Uterus (tissue), 4 donors: ENCODE data around the gene SERPINA10. TPM values are rescaled to one million over a fixed set of nuclear protein-coding genes. Genes with fewer than 3 reads are reported as not detected.

Source experiments
- DNase-seq, 2 donors: peaks; one replicate each; pipeline ENCODE4 v3.0.0-alpha.2; 2019 to 2020
- H3K27ac ChIP-seq, 2 donors: fragments of 200-600 bp; sonication (generic); 1 replicate in 1 of 2; 2 replicates in 1 of 2; pipeline ENCODE4 v1.5.1; 2016 to 2018
- H3K27me3 ChIP-seq, 2 donors: fragments of 200-600 bp; sonication (generic); one replicate each; pipeline ENCODE4 v1.5.1; 2018 to 2019; ENCODE audit warnings: control low read depth in 1 of 2
- H3K36me3 ChIP-seq, 2 donors: fragments of 200-600 bp; sonication (generic); one replicate each; pipeline ENCODE4 v1.5.1; 2019; ENCODE audit warnings: control low read depth in 1 of 2
- H3K4me1 ChIP-seq, 2 donors: fragments of 200-600 bp; sonication (generic); one replicate each; pipeline ENCODE4 v1.5.1; 2018 to 2019; ENCODE audit warnings: control low read depth in 1 of 2
- H3K4me3 ChIP-seq, 2 donors: fragments of 200-600 bp; sonication (generic); 1 replicate in 1 of 2; 2 replicates in 1 of 2; pipeline ENCODE4 v1.5.1; 2018 to 2019; ENCODE audit warnings: mild to moderate bottlenecking in 1 of 2
- H3K9me3 ChIP-seq, 2 donors: fragments of 200-600 bp; sonication (generic); one replicate each; pipeline ENCODE4 v1.5.1; 2019; ENCODE audit warnings: control low read depth in 1 of 2
- CTCF ChIP-seq, 4 experiments: fragments of 200-600 bp in 2 of 4; fragments of 450-650 bp in 2 of 4; sonication (generic) in 2 of 4; IDR thresholded peaks; one replicate each; pipeline ENCODE4 v1.5.1; 2016 to 2019; ENCODE audit warnings: antibody characterized with exemption in 4 of 4, mild to moderate bottlenecking in 2 of 4, moderate library complexity in 1 of 4
- POLR2A ChIP-seq, 2 donors: fragments of 450-650 bp; IDR thresholded peaks; one replicate each; pipeline ENCODE4 v1.6.1; 2016; ENCODE audit warnings: antibody characterized with exemption in 2 of 2, mild to moderate bottlenecking in 1 of 2, moderate library complexity in 1 of 2
- intact Hi-C: fragments of 100-400 bp; cut with DNase I; formaldehyde crosslinking; loops from one replicate; pipeline ENCODE4 v1.15.1; 2023; ENCODE audit warnings: low total_unique reads
- total RNA-seq, 4 donors: library from RNA; depleted of rRNA in 3 of 4; stranded (reverse); fragments of >200 nt in 3 of 4; gene quantifications; one replicate each; pipeline versions ENCODE4 v1.1.0 to v1.2.4, GENCODE V29; 2014 to 2023
- donor health status: DM: yes; HTN: yes; CAD: no.

Gene SERPINA10
- total RNA-seq, 4 donors from 2014 or later: not detected

- TF ChIP-seq CTCF (IDR thresholded peaks at IDR 0.05) (no peak), POLR2A (IDR thresholded peaks at IDR 0.05) (no peak)
- intact Hi-C loops: no loop called here
- Histone ChIP-seq H3K27ac (no peak overlapping the region), H3K36me3 (no peaks in the 10 kb centered on the region), H3K4me1 (no peaks in the 10 kb centered on the region), H3K4me3 (no peak overlapping the region), H3K27me3 (no peaks in the 10 kb centered on the region), H3K9me3 (no peaks in the 10 kb centered on the region)
- no peak for DNase-seq
Observed at GRCh38 chr14:94321421-94322271, 28.6 kb upstream of the SERPINA10 start.

- no peaks in the 10 kb centered on the region for H3K36me3 ChIP-seq
- no peak for TF ChIP-seq CTCF (IDR thresholded peaks at IDR 0.05)
- no peak for TF ChIP-seq POLR2A (IDR thresholded peaks at IDR 0.05)
- no peaks in the 10 kb centered on the region for H3K4me1 ChIP-seq
- no peak for DNase-seq
- no peaks in the 10 kb centered on the region for H3K27me3 ChIP-seq
- H3K27ac ChIP-seq: no peak overlapping the region
- no peak overlapping the region for H3K4me3 ChIP-seq
- no peaks in the 10 kb centered on the region for H3K9me3 ChIP-seq
- intact Hi-C loops: no loop called here
Observed at GRCh38 chr14:94320243-94320642, 27.2 kb upstream of the SERPINA10 start.

- no peak for DNase-seq
- no peak overlapping the region for H3K27ac ChIP-seq
Observed at GRCh38 chr14:94317259-94317658, 24.2 kb upstream of the SERPINA10 start.

GRCh38 chr14:94316692-94317091, 23.6 kb upstream of the SERPINA10 start:
- H3K36me3 ChIP-seq: no peaks in the 10 kb centered on the region
- no peak for DNase-seq
- intact Hi-C loops: no loop called here
- no peaks in the 10 kb centered on the region for H3K27me3 ChIP-seq
- TF ChIP-seq POLR2A (IDR thresholded peaks at IDR 0.05): no peak
- TF ChIP-seq CTCF (IDR thresholded peaks at IDR 0.05): no peak
- H3K9me3 ChIP-seq: no peaks in the 10 kb centered on the region
- H3K27ac ChIP-seq: no peak overlapping the region
- H3K4me1 ChIP-seq: no peaks in the 10 kb centered on the region
- no peak overlapping the region for H3K4me3 ChIP-seq

More at GRCh38 chr14:94317259-94317658, 24.2 kb upstream of the SERPINA10 start:
- intact Hi-C loops: no loop called here
- no peaks in the 10 kb centered on the region for H3K9me3 ChIP-seq
- no peaks in the 10 kb centered on the region for H3K36me3 ChIP-seq
- no peaks in the 10 kb centered on the region for H3K27me3 ChIP-seq
- no peaks in the 10 kb centered on the region for H3K4me1 ChIP-seq
- H3K4me3 ChIP-seq: no peak overlapping the region
- no peak for TF ChIP-seq POLR2A (IDR thresholded peaks at IDR 0.05)
- TF ChIP-seq CTCF (IDR thresholded peaks at IDR 0.05): no peak

GRCh38 chr14:94314890-94315289, 21.8 kb upstream of the SERPINA10 start:
- Histone ChIP-seq H3K4me1 (no peaks in the 10 kb centered on the region), H3K4me3 (no peak overlapping the region), H3K27me3 (no peaks in the 10 kb centered on the region), H3K27ac (no peak overlapping the region), H3K36me3 (no peaks in the 10 kb centered on the region), H3K9me3 (no peaks in the 10 kb centered on the region)
- DNase-seq: no peak
- intact Hi-C loops: no loop called here
- no peak for TF ChIP-seq CTCF (IDR thresholded peaks at IDR 0.05)
- no peak for TF ChIP-seq POLR2A (IDR thresholded peaks at IDR 0.05)
